Osteocyte (in vitro differentiated cells): Measurements from ENCODE around the gene SLC10A4. TPM values are rescaled to one million over a fixed set of nuclear protein-coding genes. Genes with fewer than 3 reads are reported as not detected.

Experiments used
- DNase-seq: peaks from one replicate; pipeline ENCODE4 v3.0.0; 2021; ENCODE audit warnings: mixed read lengths; ENCODE audit not compliant: unreplicated experiment; ENCODE audit errors: extremely low spot score
- H3K27ac Mint-ChIP-seq: one replicate; pipeline ENCODE4 v1.8.0; 2021; ENCODE audit warnings: mild to moderate bottlenecking, mixed read lengths; ENCODE audit not compliant: unreplicated experiment
- H3K27me3 Mint-ChIP-seq: one replicate; pipeline ENCODE4 v1.8.0; 2021; ENCODE audit warnings: mixed read lengths; ENCODE audit not compliant: unreplicated experiment
- H3K36me3 Mint-ChIP-seq: one replicate; pipeline ENCODE4 v1.8.0; 2021; ENCODE audit warnings: mixed read lengths; ENCODE audit not compliant: unreplicated experiment
- H3K4me1 Mint-ChIP-seq: one replicate; pipeline ENCODE4 v1.8.0; 2021; ENCODE audit warnings: mixed read lengths; ENCODE audit not compliant: unreplicated experiment
- H3K4me3 Mint-ChIP-seq: one replicate; pipeline ENCODE4 v1.8.0; 2021; ENCODE audit warnings: mild to moderate bottlenecking, moderate library complexity, mixed read lengths; ENCODE audit not compliant: unreplicated experiment
- H3K9me3 Mint-ChIP-seq: one replicate; pipeline ENCODE4 v1.8.0; 2021; ENCODE audit warnings: mixed read lengths; ENCODE audit not compliant: unreplicated experiment
- CTCF ChIP-seq: fragments of 200-600 bp; sonication (generic); IDR thresholded peaks from 2 replicates; pipeline ENCODE4 v1.5.0; 2021; ENCODE audit warnings: antibody characterized with exemption, mild to moderate bottlenecking, moderate library complexity
- total RNA-seq: library from RNA; stranded (reverse); gene quantifications from 2 replicates; pipeline ENCODE4 v1.2.1, GENCODE V29; 2021

Gene SLC10A4
- total RNA-seq, 1 donor from 2014 or later: not detected

DNA sequence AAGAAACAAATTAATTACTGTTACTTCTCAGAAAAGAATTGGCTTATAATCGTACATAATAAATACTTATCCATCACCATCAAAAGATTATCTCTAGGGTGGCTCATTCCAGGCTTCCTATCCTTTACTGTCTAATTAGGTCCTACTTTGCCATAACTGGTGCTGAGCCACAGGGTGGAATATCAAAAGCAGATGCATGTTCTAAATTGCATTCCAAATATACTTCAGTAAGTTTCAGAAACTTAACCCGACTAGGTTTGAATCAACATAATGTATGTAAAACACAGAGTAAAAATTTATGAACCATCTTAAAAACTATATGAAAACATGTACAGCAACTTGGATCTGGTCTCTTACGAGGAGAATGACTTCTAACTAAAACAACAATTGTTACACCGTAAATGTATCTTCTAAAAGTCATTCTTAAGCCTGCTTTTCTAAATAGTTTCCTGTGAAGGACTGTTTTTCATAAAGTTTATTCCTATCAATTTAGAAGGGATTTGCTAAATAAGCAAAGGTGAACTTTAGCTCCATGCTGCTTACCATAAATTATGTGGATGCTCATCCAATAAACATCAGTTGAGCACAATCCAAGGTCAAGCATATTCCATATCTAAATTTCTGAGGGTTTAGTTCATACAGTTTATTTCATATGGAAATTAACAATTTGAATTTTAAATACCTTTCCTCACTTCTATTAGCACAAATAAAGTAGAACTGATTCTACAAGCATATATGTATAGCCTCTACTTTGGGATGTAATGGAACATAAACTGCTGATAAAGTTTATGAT is 20.3 kb downstream of the SLC10A4 start:
- H3K27me3 Mint-ChIP-seq: no peaks in the 10 kb centered on the region
- H3K4me1 Mint-ChIP-seq: peaks cover 4% of the 10 kb centered on the region
- H3K27ac Mint-ChIP-seq: no peak overlapping the region
- TF ChIP-seq CTCF: no peak
- no peak for DNase-seq
- H3K9me3 Mint-ChIP-seq: no peaks in the 10 kb centered on the region
- no peak overlapping the region for H3K4me3 Mint-ChIP-seq
- peaks cover 27% of the 10 kb centered on the region for H3K36me3 Mint-ChIP-seq

DNA sequence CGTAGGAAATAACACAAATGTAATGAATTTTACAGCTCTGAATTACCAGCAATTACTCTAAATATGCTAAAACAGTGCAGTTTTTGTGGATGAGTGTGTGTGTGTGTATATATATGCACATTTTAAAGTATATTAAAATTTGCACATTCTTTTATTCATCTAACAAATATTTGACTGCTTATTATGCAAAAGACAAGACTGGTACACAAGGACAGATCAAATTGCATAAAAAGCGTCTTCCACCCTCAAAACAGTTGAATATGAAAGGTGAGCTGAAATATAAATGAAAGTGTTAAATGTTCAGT is 20.8 kb downstream of the SLC10A4 start:
- Mint-ChIP-seq H3K9me3 (no peaks in the 10 kb centered on the region), H3K4me3 (no peak overlapping the region), H3K27ac (no peak overlapping the region), H3K4me1 (peaks cover 4% of the 10 kb centered on the region), H3K36me3 (peaks cover 29% of the 10 kb centered on the region), H3K27me3 (no peaks in the 10 kb centered on the region)
- TF ChIP-seq CTCF: no peak
- DNase-seq: no peak

DNA sequence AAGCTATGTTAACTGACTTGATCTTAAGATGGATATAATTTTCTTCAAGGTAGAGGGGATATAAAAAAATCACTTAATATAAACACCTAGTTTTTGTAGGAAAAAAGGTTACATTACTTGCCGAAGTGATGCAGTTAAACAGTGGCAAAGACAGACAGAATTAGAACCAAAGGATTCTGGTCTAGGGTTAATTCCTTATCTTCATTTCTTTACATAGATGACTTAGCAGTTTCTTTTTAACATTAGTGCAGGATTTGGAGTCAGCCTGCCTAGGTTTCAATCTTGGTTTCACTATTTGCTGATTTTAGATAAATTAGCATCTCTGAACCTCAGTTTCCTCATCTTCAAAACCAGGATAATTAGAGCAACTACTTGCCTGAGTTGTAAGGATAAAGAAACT is 21.2 kb downstream of the SLC10A4 start:
- Mint-ChIP-seq H3K9me3 (no peaks in the 10 kb centered on the region), H3K4me1 (peaks cover 4% of the 10 kb centered on the region), H3K4me3 (no peak overlapping the region), H3K36me3 (peaks cover 28% of the 10 kb centered on the region), H3K27me3 (no peaks in the 10 kb centered on the region), H3K27ac (no peak overlapping the region)
- no peak for DNase-seq
- no peak for TF ChIP-seq CTCF

- Mint-ChIP-seq H3K27ac (no peak overlapping the region), H3K9me3 (no peaks in the 10 kb centered on the region), H3K27me3 (no peaks in the 10 kb centered on the region), H3K36me3 (peaks cover 28% of the 10 kb centered on the region), H3K4me1 (peaks cover 4% of the 10 kb centered on the region), H3K4me3 (no peak overlapping the region)
- DNase-seq: no peak
- no peak for TF ChIP-seq CTCF
Measured at GRCh38 chr4:48506716-48507115, 23.6 kb downstream of the SLC10A4 start.

GRCh38 chr4:48509543-48509942 is 26.4 kb downstream of the SLC10A4 start:
- no peak for DNase-seq
- Mint-ChIP-seq H3K9me3 (no peaks in the 10 kb centered on the region), H3K27me3 (no peaks in the 10 kb centered on the region), H3K4me3 (no peak overlapping the region), H3K36me3 (peaks cover 44% of the 10 kb centered on the region), H3K4me1 (peaks cover 4% of the 10 kb centered on the region), H3K27ac (no peak overlapping the region)
- TF ChIP-seq CTCF: no peak
